ENCODE measurements around the gene UBIAD1. TPM values are rescaled to one million over a fixed set of nuclear protein-coding genes. Genes with fewer than 3 reads are reported as not detected.

UBIAD1 gene
- total and polyA plus RNA-seq, 2 of the 13 experiments (the other 11 are each of a cell fraction or from before 2014, with no cell fraction given): 16.9 to 20.4 TPM

- Histone ChIP-seq H3K4me2 (ENCODE audit: low read depth, low read length) (no peak overlapping the region), H3K79me2 (ENCODE audit: insufficient read depth, low read length) (no peaks in the 10 kb centered on the region), H3K9me3 (ENCODE audit: low read length) (no peaks in the 10 kb centered on the region), H3K27ac (ENCODE audit: extremely low read length, insufficient read depth, low read length) (no peak overlapping the region), H3K36me3 (replicated peaks in 1 of 2; ENCODE audit: control insufficient read depth in 1 of 2, insufficient read depth in 2 of 2, low read length in 2 of 2) (no peaks in the 10 kb centered on the region), H3K4me3 (replicated peaks in 1 of 3; ENCODE audit: insufficient read depth in 1 of 3, low read depth in 2 of 3, low read length in 3 of 3) (no peak overlapping the region), H3K4me1 (ENCODE audit: insufficient read depth, low read length) (0 out of 2 replicates have a peak, but pooled peaks cover 5% of the 10 kb centered on the region), H2AFZ (ENCODE audit: low read length) (no peak overlapping the region), H3K9ac (ENCODE audit: insufficient read depth, low read depth, low read length) (no peak overlapping the region), H4K20me1 (ENCODE audit: insufficient read depth, low read length) (no peaks in the 10 kb centered on the region), H3K27me3 (ENCODE audit: control insufficient read depth in 1 of 2, insufficient read depth in 2 of 2, low read length in 2 of 2) (peaks cover 6 to 40% of the 10 kb centered on the region in 2 experiments; a peak in 3 of 5 replicates)
- ChIA-PET POLR2A (no interaction called here), CTCF (ENCODE audit: low intra/inter-chr PET ratio, low total read pairs) (no interaction called here)
- TF ChIP-seq TAF15 (IDR thresholded peaks at IDR 0.05; ENCODE audit: low read depth, low read length, poor library complexity, severe bottlenecking): no peak
- TF ChIP-seq KIAA2018 (CRISPR knock-in tag; IDR thresholded peaks at IDR 0.05; ENCODE audit: borderline replicate concordance): no peak
- TF ChIP-seq ZNF768 (CRISPR knock-in tag; IDR thresholded peaks at IDR 0.05): peak; percentile 64; the same call in 1 of the 2 replicates
- TF ChIP-seq ZNF841 (CRISPR knock-in tag; IDR thresholded peaks at IDR 0.05; ENCODE audit: borderline replicate concordance): no peak
- TF ChIP-seq CCDC6 (CRISPR knock-in tag; IDR thresholded peaks at IDR 0.05): no peak
- in situ Hi-C loops (cut with HindIII; ENCODE audit: extremely low pct_ligation_motif_present, low pct_unique_long_range_greater_than_20kb) (no loop called here), intact Hi-C loops (cut with micrococcal nuclease; ENCODE audit: unreplicated experiment) (no loop called here)
- DNase-seq (ENCODE audit: low spot score) (no peak), ATAC-seq (no peak), FAIRE-seq (no peak)
- BruUV-seq (replicated peaks): no TSS peak
- 0% methylated on average over 3 of the region's 7 CpGs for WGBS (ENCODE audit: low lambda C conversion rate)
These were observed 62.5 kb downstream of the UBIAD1 start for GRCh38 chr1:11335417-11336056.

Data from HepG2 (cell line).